Natural killer cell treated with Interleukin-12 subunit alpha and Interleukin-12 subunit beta and Interleukin-15 and Interleukin-18, amount 100 ng/mL, for 72 hours (primary cell): Measurements from ENCODE around the gene SLC4A11. TPM values are rescaled to one million over a fixed set of nuclear protein-coding genes. Genes with fewer than 3 reads are reported as not detected.
"Not testable (repeated sequence)": the region's sequence is repeated elsewhere in the genome, so short reads cannot be mapped to it uniquely, and the experiment has no call there.

Source experiments
- ATAC-seq, 2 donors: fragments of 150-1000 bp; cut with Tn5 transposase in 1 of 2; sonication (Bioruptor Pico), chemical (Tn5 transposase) in 1 of 2; 2 replicates each; pipeline ENCODE4 v1.10.0; 2021
- DNase-seq: peaks from one replicate; pipeline ENCODE4 v3.0.0; 2022; ENCODE audit warnings: low spot score
- H3K27ac Mint-ChIP-seq, 2 donors: 1 replicate in 1 of 2; 2 replicates in 1 of 2; pipeline ENCODE4 v1.8.0; 2022; ENCODE audit warnings: mixed read lengths in 2 of 2, mild to moderate bottlenecking in 1 of 2, moderate library complexity in 1 of 2
- H3K27me3 Mint-ChIP-seq, 2 donors: 1 replicate in 1 of 2; 2 replicates in 1 of 2; pipeline ENCODE4 v1.8.0; 2022; ENCODE audit warnings: mixed read lengths in 2 of 2
- H3K36me3 Mint-ChIP-seq: one replicate; pipeline ENCODE4 v1.8.0; 2022; ENCODE audit warnings: mixed read lengths
- H3K4me1 Mint-ChIP-seq, 2 donors: 1 replicate in 1 of 2; 2 replicates in 1 of 2; pipeline ENCODE4 v1.8.0; 2022; ENCODE audit warnings: low read depth in 2 of 2, mixed read lengths in 2 of 2, mild to moderate bottlenecking in 1 of 2
- H3K4me3 Mint-ChIP-seq: one replicate; pipeline ENCODE4 v1.8.0; 2022; ENCODE audit warnings: mixed read lengths
- H3K9me3 Mint-ChIP-seq: 2 replicates; pipeline ENCODE4 v1.8.0; 2022; ENCODE audit warnings: mixed read lengths
- total RNA-seq, 2 donors: library from RNA; stranded (reverse); gene quantifications; one replicate each; pipeline ENCODE4 v1.2.3, GENCODE V29; 2022

SLC4A11 gene
- total RNA-seq, 2 donors from 2014 or later: 0.36 to 1.9 TPM

DNA sequence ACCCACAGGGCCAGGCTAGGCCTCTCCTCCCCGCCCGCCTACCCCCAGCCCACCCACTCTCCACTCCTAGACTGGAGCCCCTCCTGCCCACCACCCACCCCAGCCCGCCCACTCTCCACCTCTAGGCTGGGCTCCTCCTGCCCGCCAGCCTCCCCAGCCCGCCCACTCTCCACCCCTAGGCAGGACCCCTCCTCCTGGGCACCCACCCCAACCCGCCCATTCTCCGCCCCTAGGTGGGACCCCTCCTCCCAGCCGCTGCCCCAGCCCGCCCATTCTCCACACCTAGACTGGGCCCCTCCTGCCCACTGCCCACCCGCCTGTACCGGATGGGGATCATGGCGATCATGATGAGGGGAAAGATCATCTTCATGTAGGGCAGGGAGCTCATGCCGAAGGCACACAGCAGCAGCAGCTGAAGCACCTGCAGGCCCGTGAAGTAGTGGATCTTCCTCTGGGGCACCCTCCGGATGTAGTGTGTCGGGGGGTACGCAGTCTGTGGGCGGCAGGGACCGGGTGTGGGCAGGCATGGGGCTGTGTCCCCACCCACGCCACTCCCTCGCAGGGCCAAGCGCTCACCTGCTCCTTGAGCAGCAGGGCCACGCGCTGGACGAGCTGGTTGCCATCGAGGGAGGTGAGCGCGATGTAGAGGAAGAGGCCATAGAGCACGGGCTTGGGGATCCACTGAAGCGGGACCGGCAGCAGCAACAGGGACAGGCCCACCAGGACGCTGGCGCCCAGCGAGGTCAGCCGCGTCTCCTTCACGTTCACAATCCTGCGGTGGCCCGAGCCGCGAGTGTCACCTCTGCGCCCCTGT, 10.8 kb downstream of the SLC4A11 start:
- Mint-ChIP-seq H3K4me3 (no peak overlapping the region), H3K27ac (no peak overlapping the region), H3K27me3 (no peaks in the 10 kb centered on the region), H3K4me1 (no peaks in the 10 kb centered on the region), H3K9me3 (no peaks in the 10 kb centered on the region), H3K36me3 (no peaks in the 10 kb centered on the region)
- DNase-seq (no peak), ATAC-seq (no peak)

DNA sequence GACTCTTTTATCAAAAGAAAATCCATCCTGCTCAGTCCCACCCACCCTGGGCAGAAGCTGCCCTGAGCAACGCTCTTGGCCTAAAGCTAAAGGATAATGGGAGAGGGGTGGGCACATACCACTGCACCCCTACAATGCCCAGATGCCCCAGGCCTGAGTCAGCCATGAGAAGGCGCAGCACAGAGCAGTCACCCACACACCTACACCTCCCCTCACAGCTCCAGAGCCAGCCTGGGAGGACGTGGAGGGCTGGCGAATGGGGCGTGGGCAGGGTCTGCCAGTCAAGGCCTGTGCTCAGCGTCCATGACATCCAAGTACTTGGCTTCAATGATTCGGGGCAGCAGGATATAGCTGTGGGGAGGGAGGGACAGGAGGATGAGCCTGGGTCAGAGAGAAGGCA, 11.5 kb downstream of the SLC4A11 start:
- no peak overlapping the region for H3K4me3 Mint-ChIP-seq

GRCh38 chr20:3226864-3227263, 12.1 kb downstream of the SLC4A11 start:
- Mint-ChIP-seq H3K4me3 (no peak overlapping the region), H3K27me3 (no peaks in the 10 kb centered on the region), H3K36me3 (no peaks in the 10 kb centered on the region), H3K9me3 (no peaks in the 10 kb centered on the region), H3K4me1 (no peaks in the 10 kb centered on the region), H3K27ac (no peak overlapping the region)
- DNase-seq (no peak), ATAC-seq (no peak)

More for the DNA sequence above, 11.5 kb downstream of the SLC4A11 start:
- Mint-ChIP-seq H3K36me3 (no peaks in the 10 kb centered on the region), H3K27me3 (no peaks in the 10 kb centered on the region), H3K9me3 (no peaks in the 10 kb centered on the region), H3K4me1 (no peaks in the 10 kb centered on the region), H3K27ac (no peak overlapping the region)
- DNase-seq: no peak
- no peak for ATAC-seq

DNA sequence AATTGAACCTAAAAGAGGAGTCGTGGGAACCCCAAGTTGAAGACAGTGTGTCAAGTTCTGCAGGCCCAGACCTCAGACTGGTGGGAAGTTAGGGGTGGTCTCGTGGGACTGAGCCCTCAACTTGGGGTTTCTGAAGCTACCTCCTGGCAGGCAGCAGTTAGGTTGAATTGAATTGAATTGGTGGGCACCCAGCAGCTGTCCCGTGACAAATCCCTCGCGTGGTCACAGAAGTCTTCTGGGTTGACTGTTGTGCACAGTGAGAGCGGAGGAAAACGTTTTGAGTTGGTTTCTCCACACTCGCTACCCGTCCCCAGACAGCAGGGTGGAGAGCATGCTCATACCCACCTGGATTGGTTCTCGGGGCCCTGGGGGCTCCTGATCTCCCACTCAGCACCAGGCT, 12.9 kb downstream of the SLC4A11 start:
- Mint-ChIP-seq H3K4me1 (peaks cover 0 to 4% of the 10 kb centered on the region in 2 donors), H3K27ac (no peak overlapping the region)

DNA sequence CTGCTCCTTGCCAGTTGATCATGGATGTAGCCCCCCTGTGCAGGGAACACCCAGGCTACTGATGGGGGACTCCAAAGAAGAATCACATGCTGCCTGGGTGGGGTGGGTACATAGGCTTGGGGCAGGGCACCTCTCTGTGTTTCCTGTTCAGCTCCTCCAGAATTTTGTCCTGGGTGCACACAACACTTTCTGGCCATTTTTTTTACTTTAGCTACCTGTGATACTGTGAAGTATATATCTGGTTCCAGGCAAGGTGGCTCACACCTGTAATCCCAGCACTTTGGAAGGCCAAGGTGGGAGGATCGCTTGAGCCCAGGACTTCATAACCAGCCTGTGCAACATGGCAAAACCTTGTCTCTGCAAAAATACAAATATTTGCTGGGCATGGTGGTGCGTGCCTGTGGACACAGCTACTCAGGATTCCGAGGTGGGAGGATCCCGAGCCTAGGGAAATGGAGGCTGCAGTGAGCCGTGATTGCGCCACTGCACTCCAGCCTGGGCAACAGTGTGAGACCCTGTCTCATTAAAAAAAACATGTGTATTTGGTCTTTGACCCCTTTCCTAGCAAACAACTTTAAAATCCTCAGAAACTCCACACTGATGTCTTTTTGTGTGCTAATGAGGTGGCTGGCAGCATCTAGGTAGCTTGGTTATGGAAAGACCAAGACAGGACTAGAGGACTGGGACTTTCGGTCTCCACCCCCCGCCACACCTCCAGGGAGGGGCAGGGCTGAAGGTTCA, 14.1 kb downstream of the SLC4A11 start:
- Mint-ChIP-seq H3K27ac (no peak overlapping the region), H3K9me3 (no peaks in the 10 kb centered on the region), H3K4me1 (peaks cover 0 to 4% of the 10 kb centered on the region in 2 donors), H3K36me3 (peaks cover 7% of the 10 kb centered on the region), H3K27me3 (no peaks in the 10 kb centered on the region), H3K4me3 (no peak overlapping the region)
- ATAC-seq (no peak), DNase-seq (no peak)

More for the DNA sequence above, 12.9 kb downstream of the SLC4A11 start:
- ATAC-seq (no peak), DNase-seq (peak; percentile 25)
- no peak overlapping the region for H3K4me3 Mint-ChIP-seq
- peaks cover 5% of the 10 kb centered on the region for H3K36me3 Mint-ChIP-seq
- no peaks in the 10 kb centered on the region for H3K9me3 Mint-ChIP-seq
- H3K27me3 Mint-ChIP-seq: no peaks in the 10 kb centered on the region

DNA sequence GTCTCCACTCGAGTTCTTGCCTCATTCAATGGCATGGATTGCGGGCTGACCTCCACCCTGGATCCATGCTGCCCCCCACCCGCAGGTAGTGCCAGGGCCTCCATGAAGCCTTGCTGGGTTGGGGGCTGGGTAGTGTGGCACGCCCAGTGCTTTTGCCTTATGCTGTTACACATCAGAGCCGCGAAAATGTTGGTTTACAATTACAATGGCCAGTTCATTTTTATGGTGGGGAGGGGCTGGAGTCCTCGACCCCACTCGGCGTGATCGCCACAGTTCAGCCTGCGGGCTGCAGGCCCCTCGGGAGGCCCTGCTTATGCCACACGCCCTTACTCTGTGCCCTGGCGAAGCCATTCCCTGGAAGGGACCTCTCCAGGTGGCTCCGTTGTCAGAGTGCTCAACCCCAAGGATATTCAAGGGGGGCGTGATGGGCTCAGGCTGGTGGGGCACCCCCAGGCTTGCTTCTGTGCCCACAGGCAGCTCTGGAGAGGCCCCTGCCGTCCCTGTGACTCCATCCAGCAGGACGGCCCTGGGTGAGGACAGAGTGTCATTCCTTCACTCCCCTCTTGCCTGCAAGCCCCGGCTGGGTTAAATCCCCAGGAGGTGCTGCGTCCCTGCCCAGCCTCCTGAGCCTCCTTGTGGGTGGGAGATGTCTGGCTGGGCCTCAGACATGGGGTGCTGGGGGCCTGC, 14.9 kb downstream of the SLC4A11 start:
- Mint-ChIP-seq H3K27ac (no peak overlapping the region), H3K27me3 (no peaks in the 10 kb centered on the region), H3K4me1 (peaks cover 0 to 4% of the 10 kb centered on the region in 2 donors), H3K9me3 (no peaks in the 10 kb centered on the region), H3K4me3 (no peak overlapping the region), H3K36me3 (peaks cover 7% of the 10 kb centered on the region)
- DNase-seq: no peak
- ATAC-seq: no peak

GRCh38 chr20:3223651-3223993, 15.4 kb downstream of the SLC4A11 start:
- Mint-ChIP-seq H3K4me1 (peaks cover 0 to 4% of the 10 kb centered on the region in 2 donors), H3K36me3 (peaks cover 7% of the 10 kb centered on the region), H3K4me3 (no peak overlapping the region), H3K9me3 (no peaks in the 10 kb centered on the region), H3K27ac (no peak overlapping the region), H3K27me3 (no peaks in the 10 kb centered on the region)
- DNase-seq (no peak), ATAC-seq (no peak)

DNA sequence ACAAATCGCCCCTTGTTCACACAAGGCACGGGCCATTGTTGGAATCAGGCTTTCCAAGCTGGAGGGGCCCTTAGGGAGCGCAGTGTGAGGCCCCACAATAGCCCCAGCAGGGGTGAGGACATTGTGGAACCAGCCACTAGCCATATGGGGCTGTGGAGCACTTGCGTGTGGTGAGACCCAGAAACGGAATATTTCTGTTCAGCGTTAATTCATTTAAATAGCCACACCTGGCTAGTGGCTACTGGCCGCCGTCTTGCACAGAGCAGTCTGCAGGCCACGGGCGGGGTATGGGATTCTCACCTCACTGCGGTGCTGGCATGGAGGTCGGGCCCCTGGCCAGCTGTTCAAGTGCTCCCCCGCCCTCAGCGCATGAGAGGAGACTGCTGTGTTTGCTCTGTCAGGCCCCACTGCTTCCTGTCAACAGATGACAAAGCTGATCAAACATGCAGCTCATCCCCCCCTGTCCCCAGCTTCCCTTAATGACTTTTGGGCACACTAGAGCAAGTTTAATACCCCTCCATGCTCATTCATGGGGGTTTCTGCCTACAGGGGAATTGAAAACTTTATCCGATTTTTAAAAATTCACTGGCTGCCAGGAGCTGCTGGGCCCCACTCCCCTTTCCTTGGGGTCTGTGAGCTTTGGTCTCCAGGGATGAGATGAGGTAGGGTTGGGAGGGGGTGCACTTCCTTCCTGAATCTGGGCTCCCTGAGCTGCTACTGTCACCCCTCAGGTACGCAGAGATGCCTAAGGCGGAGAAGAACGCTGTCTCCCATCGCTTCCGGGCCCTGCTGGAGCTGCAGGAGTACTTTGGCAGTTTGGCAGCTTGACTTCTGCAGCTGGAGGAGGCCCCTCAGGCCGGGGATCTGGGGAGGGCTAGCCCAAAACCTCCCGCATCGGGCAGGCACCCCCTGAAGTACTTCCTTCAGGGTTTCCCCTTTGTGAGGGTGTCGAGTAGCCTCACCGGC, 16.1 kb downstream of the SLC4A11 start:
- H3K36me3 Mint-ChIP-seq: peaks cover 7% of the 10 kb centered on the region
- DNase-seq (no peak), ATAC-seq (no peak)
- no peak overlapping the region for H3K27ac Mint-ChIP-seq
- peaks cover 0 to 4% of the 10 kb centered on the region in 2 donors for H3K4me1 Mint-ChIP-seq
- H3K27me3 Mint-ChIP-seq: no peaks in the 10 kb centered on the region
- H3K9me3 Mint-ChIP-seq: no peaks in the 10 kb centered on the region
- no peak overlapping the region for H3K4me3 Mint-ChIP-seq

DNA sequence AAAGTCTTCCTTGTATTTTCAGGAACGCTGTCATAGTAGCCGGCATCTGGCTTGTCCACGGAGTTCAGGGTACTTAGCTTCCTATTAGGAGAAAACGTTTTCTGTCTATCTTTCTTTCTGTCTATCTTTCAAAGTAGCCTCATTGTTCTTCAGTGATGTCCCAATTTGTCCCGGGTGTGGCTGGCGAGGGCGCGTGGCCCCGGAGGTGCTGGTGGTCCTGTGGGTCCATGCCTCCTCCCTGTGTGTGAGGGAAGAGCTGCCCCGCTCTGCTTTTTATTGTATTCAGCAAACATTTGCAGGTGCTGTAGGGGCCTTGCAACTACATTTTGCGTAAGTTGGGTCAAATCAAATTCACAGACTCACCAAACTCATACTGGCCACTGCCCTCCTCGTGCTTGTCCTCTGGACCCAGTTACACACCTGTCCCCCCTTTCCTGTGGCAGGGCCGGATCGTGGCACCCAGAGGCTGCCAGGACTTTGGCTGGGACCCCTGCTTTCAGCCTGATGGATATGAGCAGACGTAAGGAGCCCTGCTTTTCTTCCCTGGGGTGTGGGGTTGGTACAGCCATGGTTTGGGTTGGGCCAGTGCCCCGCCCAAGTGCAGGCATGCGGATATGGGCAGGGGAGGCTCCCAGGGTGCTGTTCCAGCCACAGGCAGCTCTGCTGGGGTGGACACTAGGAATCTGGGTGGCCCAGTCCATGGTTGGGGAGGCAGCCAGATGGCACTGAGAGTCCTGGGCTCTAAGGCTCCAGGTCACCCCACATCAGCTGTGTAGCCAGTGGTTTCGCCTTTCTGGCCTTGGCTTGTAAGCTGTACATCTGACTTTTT, 17.4 kb downstream of the SLC4A11 start:
- Mint-ChIP-seq H3K27me3 (no peaks in the 10 kb centered on the region), H3K4me3 (no peak overlapping the region), H3K36me3 (peaks cover 7% of the 10 kb centered on the region), H3K27ac (no peak overlapping the region), H3K9me3 (no peaks in the 10 kb centered on the region), H3K4me1 (peaks cover 0 to 4% of the 10 kb centered on the region in 2 donors)
- ATAC-seq: no peak
- no peak for DNase-seq

DNA sequence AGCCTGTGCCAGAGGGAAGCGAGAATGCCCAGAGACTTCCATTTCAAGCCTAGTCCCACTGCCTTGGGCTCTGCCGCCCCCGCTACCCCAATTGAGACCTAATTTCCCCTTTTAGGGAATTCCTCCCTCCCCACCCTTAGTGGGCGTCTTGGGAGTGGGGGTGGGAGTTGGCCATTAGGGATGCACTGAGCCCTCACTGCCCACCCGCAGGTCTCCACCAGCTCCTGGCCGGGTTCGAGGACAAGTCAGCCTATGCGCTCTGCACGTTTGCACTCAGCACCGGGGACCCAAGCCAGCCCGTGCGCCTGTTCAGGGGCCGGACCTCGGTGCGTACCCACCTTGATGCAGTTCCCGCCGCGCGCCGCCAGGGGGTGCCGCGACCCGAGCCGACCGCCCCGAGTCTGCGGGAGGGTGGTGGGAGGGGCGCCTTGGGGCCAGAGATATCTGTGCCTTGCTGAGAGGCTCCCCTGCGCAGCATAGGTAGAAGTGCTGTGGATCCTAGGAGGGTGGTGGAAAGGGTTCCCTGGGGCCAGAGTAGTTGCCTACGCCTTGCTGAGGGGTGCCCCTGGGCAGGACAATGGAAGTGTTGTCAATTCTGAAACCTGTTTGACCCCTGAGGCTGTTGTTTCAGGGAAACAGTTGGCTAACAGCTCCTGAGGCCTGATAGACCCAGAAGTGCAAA, 20.5 kb downstream of the SLC4A11 start:
- Mint-ChIP-seq H3K36me3 (peaks cover 7% of the 10 kb centered on the region), H3K9me3 (no peaks in the 10 kb centered on the region), H3K4me1 (peaks cover 0 to 8% of the 10 kb centered on the region in 2 donors), H3K27me3 (no peaks in the 10 kb centered on the region), H3K4me3 (no peak overlapping the region), H3K27ac (no peak overlapping the region)
- peak; percentile 32 for DNase-seq
- peak; percentile 83 to 91 for ATAC-seq

DNA sequence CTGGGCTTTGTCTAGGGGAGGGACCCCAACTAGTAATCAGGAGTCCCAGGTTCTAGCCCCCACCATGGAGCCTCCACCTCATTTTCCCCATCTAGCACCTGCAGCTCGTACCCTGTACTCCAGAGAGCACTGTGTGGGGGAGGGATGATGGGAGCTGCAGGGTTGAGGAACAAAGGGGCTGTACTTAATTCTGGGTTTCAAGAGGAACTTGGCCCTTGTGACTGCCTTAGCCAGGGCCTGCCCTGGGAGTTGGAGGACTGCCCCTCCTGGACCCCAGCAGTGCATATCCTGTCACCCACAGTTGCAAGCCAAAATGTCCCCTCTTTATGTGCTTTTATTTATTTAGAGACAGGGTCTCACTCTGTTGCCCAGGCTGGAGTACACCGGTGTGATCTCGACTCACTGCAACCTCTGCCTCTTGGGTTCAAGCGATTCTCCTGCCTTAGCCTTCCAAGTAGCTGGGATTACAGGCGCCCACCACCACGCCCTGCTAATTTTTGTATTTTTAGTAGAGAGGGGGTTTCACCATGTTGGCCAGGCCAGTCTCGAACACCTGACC, 23.6 kb downstream of the SLC4A11 start:
- not testable (repeated sequence) for H3K27ac Mint-ChIP-seq, H3K4me3 Mint-ChIP-seq, H3K27me3 Mint-ChIP-seq, H3K4me1 Mint-ChIP-seq, ATAC-seq, H3K9me3 Mint-ChIP-seq, H3K36me3 Mint-ChIP-seq
- peak; percentile 31 for DNase-seq

- Mint-ChIP-seq H3K9me3 (no peaks in the 10 kb centered on the region), H3K36me3 (no peaks in the 10 kb centered on the region), H3K4me1 (peaks cover 14 to 18% of the 10 kb centered on the region in 2 donors), H3K27ac (no peak overlapping the region), H3K27me3 (no peaks in the 10 kb centered on the region), H3K4me3 (no peak overlapping the region)
- DNase-seq (peak; percentile 37), ATAC-seq (no peak)
Measured at GRCh38 chr20:3213226-3213625, 25.8 kb downstream of the SLC4A11 start.
